Neural cell (in vitro differentiated cells): ENCODE measurements around the gene MAGEB4. TPM values are rescaled to one million over a fixed set of nuclear protein-coding genes. Genes with fewer than 3 reads are reported as not detected.

Experiments used
- H2AFZ ChIP-seq: fragments of 200-600, 300-800 bp; sonication (generic), shearing (Covaris generic); 2 replicates; pipeline ENCODE4 v1.6.0; 2014; ENCODE audit warnings: low read depth, mild to moderate bottlenecking, antibody characterized with exemption, low read length, moderate library complexity
- H3F3A ChIP-seq: fragments of 200-600 bp; shearing (Covaris generic); 2 replicates; pipeline ENCODE4 v1.6.1; 2016; ENCODE audit warnings: mild to moderate bottlenecking, moderate library complexity, mixed read lengths, antibody characterized with exemption, low read length; ENCODE audit not compliant: insufficient read depth, poor library complexity, severe bottlenecking
- H3K27ac ChIP-seq: fragments of 200-600, 300-800 bp; sonication (generic), shearing (Covaris generic); 2 replicates; pipeline ENCODE4 v1.5.1; 2014; ENCODE audit warnings: mild to moderate bottlenecking, low read length, moderate library complexity
- H3K27me3 ChIP-seq: fragments of 300-800, 200-600 bp; sonication (generic), shearing (Covaris generic); 2 replicates; pipeline ENCODE4 v1.6.0; 2014; ENCODE audit warnings: mild to moderate bottlenecking, low read depth, low read length, moderate library complexity; ENCODE audit not compliant: insufficient read depth
- H3K36me3 ChIP-seq: fragments of 300-800, 200-600 bp; sonication (generic), shearing (Covaris generic); 2 replicates; pipeline ENCODE4 v1.5.1; 2014; ENCODE audit warnings: mild to moderate bottlenecking, antibody characterized with exemption, low read length, moderate library complexity; ENCODE audit not compliant: insufficient read depth
- H3K4me2 ChIP-seq: fragments of 300-800, 200-600 bp; sonication (generic), shearing (Covaris generic); 2 replicates; pipeline ENCODE4 v1.6.0; 2014; ENCODE audit warnings: mild to moderate bottlenecking, low read length
- H3K4me3 ChIP-seq: fragments of 300-800, 200-600 bp; sonication (generic), shearing (Covaris generic); 2 replicates; pipeline ENCODE4 v1.5.1; 2014; ENCODE audit warnings: mild to moderate bottlenecking, low read length, moderate library complexity
- H3K79me2 ChIP-seq: fragments of 200-600 bp; shearing (Covaris generic); replicated peaks from 2 replicates; pipeline ENCODE4 v1.6.0; 2014; ENCODE audit warnings: mild to moderate bottlenecking, low read length, moderate library complexity; ENCODE audit not compliant: insufficient read depth
- H3K9ac ChIP-seq: fragments of 300-800, 200-600 bp; sonication (generic), shearing (Covaris generic); 2 replicates; pipeline ENCODE4 v1.6.1; 2016; ENCODE audit warnings: mild to moderate bottlenecking, low read length, mixed read lengths
- H3K9me2 ChIP-seq: fragments of 200-600 bp; shearing (Covaris generic); 2 replicates; pipeline ENCODE4 v1.6.1; 2016; ENCODE audit warnings: mild to moderate bottlenecking, low read length, mixed read lengths; ENCODE audit not compliant: insufficient read depth
- H3K9me3 ChIP-seq: fragments of 200-600, 300-800 bp; sonication (generic), shearing (Covaris generic); 2 replicates; pipeline ENCODE4 v1.6.1; 2016; ENCODE audit warnings: mild to moderate bottlenecking, mixed run types, low read length, moderate library complexity, mixed read lengths
- H4K20me1 ChIP-seq: fragments of 200-600 bp; shearing (Covaris generic); 2 replicates; pipeline ENCODE4 v1.6.1; 2016; ENCODE audit warnings: mild to moderate bottlenecking, mixed run types; ENCODE audit not compliant: insufficient read depth
- EP300 ChIP-seq: fragments of 450-650 bp; conservative IDR thresholded peaks from 2 replicates; pipeline ENCODE4 v1.6.1; 2014; ENCODE audit warnings: antibody characterized with exemption, mild to moderate bottlenecking, moderate library complexity; ENCODE audit not compliant: poor library complexity, severe bottlenecking
- EZH2 ChIP-seq: fragments of 200-600, 300-800 bp; shearing (Covaris generic), sonication (generic); IDR thresholded peaks from 2 replicates; pipeline ENCODE4 v1.6.1; 2014; ENCODE audit warnings: antibody characterized with exemption, low read length, borderline replicate concordance, mild to moderate bottlenecking; ENCODE audit not compliant: insufficient read depth, poor library complexity, severe bottlenecking
- MXI1 ChIP-seq: fragments of 450-650 bp; conservative IDR thresholded peaks from 2 replicates; pipeline ENCODE4 v1.6.1; 2014; ENCODE audit warnings: antibody characterized with exemption, mild to moderate bottlenecking; ENCODE audit not compliant: poor library complexity, severe bottlenecking
- POLR2AphosphoS5 ChIP-seq: IDR thresholded peaks from 2 replicates; pipeline ENCODE4 v1.6.1; 2012
- RAD21 ChIP-seq: fragments of 450-650 bp; conservative IDR thresholded peaks from 2 replicates; pipeline ENCODE4 v1.6.1; 2014; ENCODE audit warnings: antibody characterized with exemption, mild to moderate bottlenecking, moderate library complexity
- SMC3 ChIP-seq: fragments of 450-650 bp; conservative IDR thresholded peaks from 2 replicates; pipeline ENCODE4 v1.6.1; 2014; ENCODE audit warnings: antibody characterized with exemption, mild to moderate bottlenecking, moderate library complexity; ENCODE audit not compliant: poor library complexity
- TAF1 ChIP-seq: IDR thresholded peaks from 2 replicates; pipeline ENCODE4 v1.6.1; 2012; ENCODE audit warnings: low read depth
- polyA plus RNA-seq: library from polyadenylated mRNA; depleted of rRNA; stranded (reverse); fragments of >200 nt; gene quantifications from 2 replicates; pipeline ENCODE4 v1.2.3, GENCODE V29; 2014
- TF ChIP-seq, protein P1 (sequence below): fragments of 450-650 bp; IDR thresholded peaks from 2 replicates; pipeline ENCODE4 v1.5.1; 2014; ENCODE audit warnings: antibody characterized with exemption, mild to moderate bottlenecking, moderate library complexity; ENCODE audit not compliant: poor library complexity, severe bottlenecking
- TF ChIP-seq, protein P2 (sequence below): IDR thresholded peaks from 2 replicates; pipeline ENCODE4 v1.6.1; 2012; ENCODE audit warnings: borderline replicate concordance

MAGEB4 gene
- polyA plus RNA-seq, 1 donor from 2014 or later = not detected

DNA sequence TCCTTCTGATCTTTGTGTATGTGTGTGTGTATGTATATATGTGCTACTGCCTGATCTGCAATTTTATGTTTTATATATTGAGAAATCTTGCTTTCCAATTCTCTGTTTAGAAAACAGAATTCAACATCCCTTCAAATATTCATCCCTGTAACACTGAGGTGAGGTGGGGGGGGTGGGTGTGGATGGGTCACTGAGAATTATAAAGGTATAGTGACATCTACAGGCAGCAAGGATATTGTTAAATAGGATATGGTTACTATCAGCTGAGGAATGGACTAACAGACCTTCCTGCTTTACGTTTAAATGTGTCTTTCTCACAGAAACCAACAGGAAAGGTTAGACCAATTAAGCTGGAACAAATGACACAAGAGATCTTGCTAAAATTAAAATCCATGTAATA lies 45.5 kb upstream of the MAGEB4 start:
- Histone ChIP-seq H3K9me2 (no peaks in the 10 kb centered on the region), H4K20me1 (no peaks in the 10 kb centered on the region), H3K36me3 (no peaks in the 10 kb centered on the region), H3K27me3 (no peaks in the 10 kb centered on the region), H3K27ac (no peak overlapping the region), H3K9me3 (no peaks in the 10 kb centered on the region), H3K9ac (no peak overlapping the region), H3K4me2 (no peak overlapping the region), H3F3A (no peaks in the 10 kb centered on the region), H3K4me3 (no peak overlapping the region), H3K79me2 (no peaks in the 10 kb centered on the region), H2AFZ (no peak overlapping the region)
- TF ChIP-seq RAD21 = peak; percentile 56
- TF ChIP-seq SMC3 = no peak
- TF ChIP-seq, protein P1, sequence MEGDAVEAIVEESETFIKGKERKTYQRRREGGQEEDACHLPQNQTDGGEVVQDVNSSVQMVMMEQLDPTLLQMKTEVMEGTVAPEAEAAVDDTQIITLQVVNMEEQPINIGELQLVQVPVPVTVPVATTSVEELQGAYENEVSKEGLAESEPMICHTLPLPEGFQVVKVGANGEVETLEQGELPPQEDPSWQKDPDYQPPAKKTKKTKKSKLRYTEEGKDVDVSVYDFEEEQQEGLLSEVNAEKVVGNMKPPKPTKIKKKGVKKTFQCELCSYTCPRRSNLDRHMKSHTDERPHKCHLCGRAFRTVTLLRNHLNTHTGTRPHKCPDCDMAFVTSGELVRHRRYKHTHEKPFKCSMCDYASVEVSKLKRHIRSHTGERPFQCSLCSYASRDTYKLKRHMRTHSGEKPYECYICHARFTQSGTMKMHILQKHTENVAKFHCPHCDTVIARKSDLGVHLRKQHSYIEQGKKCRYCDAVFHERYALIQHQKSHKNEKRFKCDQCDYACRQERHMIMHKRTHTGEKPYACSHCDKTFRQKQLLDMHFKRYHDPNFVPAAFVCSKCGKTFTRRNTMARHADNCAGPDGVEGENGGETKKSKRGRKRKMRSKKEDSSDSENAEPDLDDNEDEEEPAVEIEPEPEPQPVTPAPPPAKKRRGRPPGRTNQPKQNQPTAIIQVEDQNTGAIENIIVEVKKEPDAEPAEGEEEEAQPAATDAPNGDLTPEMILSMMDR = peak; percentile 47
- no peak for TF ChIP-seq POLR2AphosphoS5

DNA sequence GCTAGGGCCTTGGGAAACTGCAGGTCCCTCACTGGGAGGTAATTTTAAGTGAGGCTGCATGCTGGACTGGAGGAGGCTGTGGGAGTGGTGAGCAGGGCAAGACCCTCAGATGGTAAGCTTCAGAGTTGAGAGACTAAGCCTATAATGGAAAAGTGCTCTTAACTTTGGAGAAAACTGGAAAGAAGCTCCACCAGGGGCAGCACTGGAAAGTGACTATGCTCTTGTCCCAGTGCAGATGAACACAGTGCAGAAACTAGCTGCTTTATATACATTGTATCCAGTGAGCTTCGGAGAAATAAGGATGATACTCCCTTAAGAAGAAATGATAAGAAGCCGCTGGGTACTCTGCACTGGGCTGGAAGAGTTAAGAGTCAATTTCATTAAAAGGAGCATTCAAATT lies 29.6 kb upstream of the MAGEB4 start:
- H3K9me2 ChIP-seq = no peaks in the 10 kb centered on the region
- no peaks in the 10 kb centered on the region for H3F3A ChIP-seq
- H3K36me3 ChIP-seq = no peaks in the 10 kb centered on the region
- no peaks in the 10 kb centered on the region for H3K9me3 ChIP-seq
- no peak overlapping the region for H3K27ac ChIP-seq
- no peak overlapping the region for H2AFZ ChIP-seq
- H3K4me2 ChIP-seq = no peak overlapping the region
- no peak overlapping the region for H3K9ac ChIP-seq
- TF ChIP-seq, protein P1 = no peak
- TF ChIP-seq SMC3 (no peak), EP300 (no peak), RAD21 (no peak), TAF1 (no peak), EZH2 (no peak), MXI1 (no peak), POLR2AphosphoS5 (no peak)
- TF ChIP-seq, protein P2, sequence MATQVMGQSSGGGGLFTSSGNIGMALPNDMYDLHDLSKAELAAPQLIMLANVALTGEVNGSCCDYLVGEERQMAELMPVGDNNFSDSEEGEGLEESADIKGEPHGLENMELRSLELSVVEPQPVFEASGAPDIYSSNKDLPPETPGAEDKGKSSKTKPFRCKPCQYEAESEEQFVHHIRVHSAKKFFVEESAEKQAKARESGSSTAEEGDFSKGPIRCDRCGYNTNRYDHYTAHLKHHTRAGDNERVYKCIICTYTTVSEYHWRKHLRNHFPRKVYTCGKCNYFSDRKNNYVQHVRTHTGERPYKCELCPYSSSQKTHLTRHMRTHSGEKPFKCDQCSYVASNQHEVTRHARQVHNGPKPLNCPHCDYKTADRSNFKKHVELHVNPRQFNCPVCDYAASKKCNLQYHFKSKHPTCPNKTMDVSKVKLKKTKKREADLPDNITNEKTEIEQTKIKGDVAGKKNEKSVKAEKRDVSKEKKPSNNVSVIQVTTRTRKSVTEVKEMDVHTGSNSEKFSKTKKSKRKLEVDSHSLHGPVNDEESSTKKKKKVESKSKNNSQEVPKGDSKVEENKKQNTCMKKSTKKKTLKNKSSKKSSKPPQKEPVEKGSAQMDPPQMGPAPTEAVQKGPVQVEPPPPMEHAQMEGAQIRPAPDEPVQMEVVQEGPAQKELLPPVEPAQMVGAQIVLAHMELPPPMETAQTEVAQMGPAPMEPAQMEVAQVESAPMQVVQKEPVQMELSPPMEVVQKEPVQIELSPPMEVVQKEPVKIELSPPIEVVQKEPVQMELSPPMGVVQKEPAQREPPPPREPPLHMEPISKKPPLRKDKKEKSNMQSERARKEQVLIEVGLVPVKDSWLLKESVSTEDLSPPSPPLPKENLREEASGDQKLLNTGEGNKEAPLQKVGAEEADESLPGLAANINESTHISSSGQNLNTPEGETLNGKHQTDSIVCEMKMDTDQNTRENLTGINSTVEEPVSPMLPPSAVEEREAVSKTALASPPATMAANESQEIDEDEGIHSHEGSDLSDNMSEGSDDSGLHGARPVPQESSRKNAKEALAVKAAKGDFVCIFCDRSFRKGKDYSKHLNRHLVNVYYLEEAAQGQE = no peak
- H4K20me1 ChIP-seq = no peaks in the 10 kb centered on the region
- no peaks in the 10 kb centered on the region for H3K27me3 ChIP-seq
- H3K79me2 ChIP-seq = no peaks in the 10 kb centered on the region
- H3K4me3 ChIP-seq = no peak overlapping the region
